ENCODE data around the gene CRELD1.

CRELD1 gene

GRCh38 chr3:9966841-9967240 is 33.2 kb downstream of the CRELD1 start:
- no peak for DNase-seq

GRCh38 chr3:9969632-9970019 is 36.0 kb downstream of the CRELD1 start:
- no peak for DNase-seq

GRCh38 chr3:9970020-9970652 is 36.5 kb downstream of the CRELD1 start:
- DNase-seq, result no peak

GRCh38 chr3:9976721-9977709 is 43.4 kb downstream of the CRELD1 start:
- DNase-seq, result no peak

GRCh38 chr3:9978710-9979305 is 45.2 kb downstream of the CRELD1 start:
- DNase-seq, result no peak

- DNase-seq, result no peak
Measured at GRCh38 chr3:9980251-9980650, 46.6 kb downstream of the CRELD1 start.

GRCh38 chr3:9986230-9986725 is 52.6 kb downstream of the CRELD1 start:
- DNase-seq, result no peak

- DNase-seq, result no peak
Measured at GRCh38 chr3:9994086-9994844, 60.6 kb downstream of the CRELD1 start.
